ENCODE data around the gene HOXA13.
A peak's percentile ranks its signal among the peaks of the same experiment; 100 is the strongest.

Gene HOXA13

GRCh38 chr7:27237735-27238334 is 37.9 kb upstream of the HOXA13 start:
- no peak for DNase-seq (ENCODE audit: low spot score)

GRCh38 chr7:27235387-27236311 is 35.8 kb upstream of the HOXA13 start:
- no peak for DNase-seq (ENCODE audit: low spot score)

GRCh38 chr7:27229448-27229847 is 29.6 kb upstream of the HOXA13 start:
- DNase-seq (ENCODE audit: low spot score), result no peak

- DNase-seq (ENCODE audit: low spot score), result no peak
These were observed 25.4 kb upstream of the HOXA13 start for GRCh38 chr7:27224983-27225934.

GRCh38 chr7:27223941-27224575 is 24.2 kb upstream of the HOXA13 start:
- no peak for DNase-seq (ENCODE audit: low spot score)

- no peak for DNase-seq (ENCODE audit: low spot score)
These were observed 21.4 kb upstream of the HOXA13 start for GRCh38 chr7:27221201-27221797.

GRCh38 chr7:27220440-27220955 is 20.6 kb upstream of the HOXA13 start:
- no peak for DNase-seq (ENCODE audit: low spot score)

- DNase-seq (ENCODE audit: low spot score), result no peak
These were observed 19.9 kb upstream of the HOXA13 start for GRCh38 chr7:27219821-27220220.

GRCh38 chr7:27217951-27218350 is 18.1 kb upstream of the HOXA13 start:
- DNase-seq (ENCODE audit: low spot score), result no peak

- DNase-seq (ENCODE audit: low spot score), result no peak
These were observed 15.5 kb upstream of the HOXA13 start for GRCh38 chr7:27215356-27215755.

- no peak for DNase-seq (ENCODE audit: low spot score)
These were observed 14.5 kb upstream of the HOXA13 start for GRCh38 chr7:27214239-27214950.

- DNase-seq (ENCODE audit: low spot score), result no peak
These were observed 13.7 kb upstream of the HOXA13 start for GRCh38 chr7:27213433-27214238.

- DNase-seq (ENCODE audit: low spot score), result no peak
These were observed 12.9 kb upstream of the HOXA13 start for GRCh38 chr7:27212497-27213432.

GRCh38 chr7:27211764-27212204 is 11.9 kb upstream of the HOXA13 start:
- DNase-seq (ENCODE audit: low spot score), result no peak

GRCh38 chr7:27211084-27211446 is 11.2 kb upstream of the HOXA13 start:
- DNase-seq (ENCODE audit: low spot score), result no peak

- peak; percentile 80 for DNase-seq (ENCODE audit: low spot score)
These were observed 10.7 kb upstream of the HOXA13 start for GRCh38 chr7:27210441-27211083.

- DNase-seq (ENCODE audit: low spot score), result no peak
These were observed 10.1 kb upstream of the HOXA13 start for GRCh38 chr7:27209933-27210440.

GRCh38 chr7:27208998-27209397 is 9.1 kb upstream of the HOXA13 start:
- no peak for DNase-seq (ENCODE audit: low spot score)
